SK-N-SH (cell line): ENCODE results near the gene DNAJB8. TPM values are rescaled to one million over a fixed set of nuclear protein-coding genes. Genes with fewer than 3 reads are reported as not detected.

Experiments used
- CTCF ChIA-PET: fragments of 300-600, 350-600 bp; formaldehyde crosslinking; extraction: SDS; loops from one replicate; lab custom pipeline; 2021; lab: Yijun Ruan, JAX
- POLR2A ChIA-PET: fragments of 350-600 bp; sonication (Branson Sonifier 250); formaldehyde crosslinking; extraction: SDS; loops from one replicate; lab custom pipeline; 2020; ENCODE audit warnings: antibody characterized with exemption, inconsistent platforms; lab: Yijun Ruan, JAX
- DNase-seq: peaks from one replicate; pipeline ENCODE4 v3.0.0; 2012
- H2AFZ ChIP-seq: fragments of 200-600 bp; sonication (generic); 2 replicates; pipeline ENCODE4 v1.8.1; 2016; ENCODE audit warnings: antibody characterized with exemption, mild to moderate bottlenecking, low read depth
- H3F3A ChIP-seq: fragments of 200-600 bp; sonication (generic); replicated peaks from 2 replicates; pipeline ENCODE3; 2016; ENCODE audit warnings: antibody characterized with exemption, mild to moderate bottlenecking; ENCODE audit not compliant: insufficient read depth
- H3K27ac ChIP-seq, 2 experiments: fragments of 200-500 bp in 1 of 2; fragments of 200-600 bp in 1 of 2; sonication (Bioruptor generic) in 1 of 2; sonication (generic), shearing (Covaris generic) in 1 of 2; 2 replicates each; pipeline versions ENCODE4 v1.5.1 to v1.6.1; 2014 to 2016; ENCODE audit warnings: low read depth in 2 of 2, inconsistent platforms in 1 of 2, low read length in 1 of 2, mild to moderate bottlenecking in 1 of 2, mixed read lengths in 1 of 2
- H3K27me3 ChIP-seq: fragments of 200-600 bp; sonication (generic), shearing (Covaris generic); 2 replicates; pipeline ENCODE4 v1.6.1; 2016; ENCODE audit warnings: mixed run types; ENCODE audit not compliant: insufficient read depth
- H3K36me3 ChIP-seq, 2 experiments: fragments of 200-500 bp in 1 of 2; fragments of 200-600 bp in 1 of 2; sonication (Bioruptor generic) in 1 of 2; sonication (generic) in 1 of 2; replicated peaks in 1 of 2; 2 replicates each; pipeline versions ENCODE3 to v1.5.1; 2014 to 2016; ENCODE audit warnings: low read length in 1 of 2, mild to moderate bottlenecking in 1 of 2; ENCODE audit not compliant: insufficient read depth in 2 of 2, control insufficient read depth in 1 of 2
- H3K4me1 ChIP-seq, 2 experiments: fragments of 200-500 bp in 1 of 2; fragments of 200-600 bp in 1 of 2; sonication (Bioruptor generic) in 1 of 2; sonication (generic), shearing (Covaris generic) in 1 of 2; 2 replicates each; pipeline versions ENCODE4 v1.5.1 to v1.6.1; 2014 to 2016; ENCODE audit warnings: low read depth in 1 of 2, low read length in 1 of 2, mixed run types in 1 of 2; ENCODE audit not compliant: insufficient read depth in 2 of 2, control insufficient read depth in 1 of 2
- H3K4me2 ChIP-seq: fragments of 200-600 bp; sonication (generic), shearing (Covaris generic); 2 replicates; pipeline ENCODE4 v1.6.1; 2017; ENCODE audit warnings: mixed run types
- H3K4me3 ChIP-seq, 2 experiments: fragments of 200-500 bp in 1 of 2; fragments of 200-600 bp in 1 of 2; sonication (Bioruptor generic) in 1 of 2; sonication (generic), shearing (Covaris generic) in 1 of 2; 2 replicates each; pipeline versions ENCODE4 v1.5.1 to v1.8.1; 2014 to 2016; ENCODE audit warnings: low read depth in 2 of 2, inconsistent platforms in 1 of 2, low read length in 1 of 2, mild to moderate bottlenecking in 1 of 2, mixed read lengths in 1 of 2, moderate library complexity in 1 of 2
- H3K79me2 ChIP-seq: fragments of 200-600 bp; sonication (generic); 2 replicates; pipeline ENCODE4 v1.8.1; 2017; ENCODE audit warnings: mild to moderate bottlenecking; ENCODE audit not compliant: insufficient read depth
- H3K9ac ChIP-seq: fragments of 200-600 bp; sonication (generic); 2 replicates; pipeline ENCODE4 v1.6.1; 2017; ENCODE audit warnings: mixed run types
- H3K9me2 ChIP-seq: fragments of 200-600 bp; sonication (generic); 2 replicates; pipeline ENCODE4 v1.6.1; 2017; ENCODE audit warnings: mixed run types
- H3K9me3 ChIP-seq: fragments of 200-600 bp; sonication (generic); 2 replicates; pipeline ENCODE4 v1.6.1; 2017; ENCODE audit warnings: mixed run types, mild to moderate bottlenecking, moderate library complexity
- H4K20me1 ChIP-seq: fragments of 200-600 bp; sonication (generic); 2 replicates; pipeline ENCODE4 v1.6.1; 2017; ENCODE audit warnings: mild to moderate bottlenecking, mixed run types; ENCODE audit not compliant: insufficient read depth
- CHD2 ChIP-seq: fragments of 150-350 bp; IDR thresholded peaks from 2 replicates; pipeline ENCODE4 v1.6.1; 2018; ENCODE audit warnings: low read length; ENCODE audit not compliant: partially characterized antibody
- CTCF ChIP-seq: fragments of 200-600 bp; sonication (generic); IDR thresholded peaks from 2 replicates; pipeline ENCODE4 v1.6.1; 2017; ENCODE audit warnings: antibody characterized with exemption, mild to moderate bottlenecking, moderate library complexity
- ELF1 ChIP-seq: IDR thresholded peaks from 2 replicates; pipeline ENCODE4 v1.4.0; 2012
- EZH2phosphoT487 ChIP-seq: fragments of 200-600 bp; sonication (generic); IDR thresholded peaks from 2 replicates; pipeline ENCODE4 v1.6.1; 2017; ENCODE audit warnings: low read depth, mixed run types, mild to moderate bottlenecking, antibody characterized with exemption, moderate library complexity, borderline replicate concordance
- FOSL2 ChIP-seq: IDR thresholded peaks from 2 replicates; pipeline ENCODE4 v1.4.0; 2012; ENCODE audit warnings: low read depth, mild to moderate bottlenecking, moderate library complexity, borderline replicate concordance
- FOXM1 ChIP-seq: IDR thresholded peaks from 2 replicates; pipeline ENCODE4 v1.4.0; 2012; ENCODE audit warnings: low read depth, mild to moderate bottlenecking
- IRF3 ChIP-seq: fragments of 150-350 bp; IDR thresholded peaks from 2 replicates; pipeline ENCODE4 v1.6.1; 2016; ENCODE audit warnings: mild to moderate bottlenecking, low read depth, low read length
- MAX ChIP-seq: IDR thresholded peaks from 2 replicates; pipeline ENCODE4 v1.4.0; 2012; ENCODE audit warnings: low read depth
- MEF2A ChIP-seq: IDR thresholded peaks from 2 replicates; pipeline ENCODE4 v1.4.0; 2012; ENCODE audit warnings: low read depth, borderline replicate concordance
- NRF1 ChIP-seq: IDR thresholded peaks from 2 replicates; pipeline ENCODE4 v1.6.1; 2012; ENCODE audit warnings: low read depth, mild to moderate bottlenecking, low read length
- PBX3 ChIP-seq: IDR thresholded peaks from 2 replicates; pipeline ENCODE4; 2012
- POLR2AphosphoS5 ChIP-seq: IDR thresholded peaks from 2 replicates; pipeline ENCODE4 v1.6.1; 2012; ENCODE audit warnings: low read depth, low read length
- RAD21 ChIP-seq: IDR thresholded peaks from 2 replicates; pipeline ENCODE4 v1.6.1; 2012; ENCODE audit warnings: mild to moderate bottlenecking, low read length
- RFX5 ChIP-seq: IDR thresholded peaks from 2 replicates; pipeline ENCODE4 v1.6.1; 2012; ENCODE audit warnings: mild to moderate bottlenecking, improper control_type of control experiment, low read length
- RXRA ChIP-seq: IDR thresholded peaks from 2 replicates; pipeline ENCODE4 v1.4.0; 2012; ENCODE audit warnings: low read depth, mild to moderate bottlenecking, borderline replicate concordance
- SIN3A ChIP-seq: IDR thresholded peaks from 2 replicates; pipeline ENCODE4 v1.6.1; 2012; ENCODE audit warnings: low read depth, mild to moderate bottlenecking, low read length, moderate library complexity, borderline replicate concordance
- SMC3 ChIP-seq: IDR thresholded peaks from 2 replicates; pipeline ENCODE4 v1.6.1; 2012; ENCODE audit warnings: low read depth, low read length, improper control_type of control experiment
- TEAD4 ChIP-seq: IDR thresholded peaks from 2 replicates; pipeline ENCODE4 v1.4.0; 2012; ENCODE audit warnings: mild to moderate bottlenecking, borderline replicate concordance; ENCODE audit not compliant: insufficient read depth
- ZBTB33 ChIP-seq: IDR thresholded peaks from 2 replicates; pipeline ENCODE4 v1.4.0; 2012; ENCODE audit warnings: low read depth, borderline replicate concordance
- WGBS: methylation state at CpG from one replicate; pipeline ENCODE4 v1.1.6; 2017; ENCODE audit warnings: low lambda C conversion rate; 5-methylcytosine and 5-hydroxymethylcytosine counted together
- polyA plus RNA-seq, 3 experiments: library from polyadenylated mRNA; depleted of rRNA; stranded (reverse); fragments of >200 nt; gene quantifications; 2 replicates each; pipeline ENCODE4 v1.2.3, GENCODE V29; 2012

DNAJB8 gene
- polyA plus RNA-seq, 1 of the 3 experiments (the other 2 are of a cell fraction): not detected

GRCh38 chr3:128422762-128423524 lies 43.7 kb downstream of the DNAJB8 start:
- H3K79me2 ChIP-seq: no peaks in the 10 kb centered on the region
- H3F3A ChIP-seq: no peaks in the 10 kb centered on the region
- no peak overlapping the region for H3K9ac ChIP-seq
- 77% methylated on average over 3 of the region's 3 CpGs for WGBS
- CTCF ChIA-PET: interaction anchor here (0.6 to 11.3 kb wide), 7 partner anchors 14 to 246 kb away, joined by 3 to 177 read pairs (median 3); no protein-coding TSS in a partner anchor
- peak overlapping the region in 1 of 2 experiments; percentile 23; a peak in 2 of 4 replicates for H3K27ac ChIP-seq
- H3K36me3 ChIP-seq: no peaks in the 10 kb centered on the region
- POLR2A ChIA-PET: interaction anchor here (0.8 to 2.9 kb wide), 5 partner anchors 12 to 71 kb away, joined by 3 to 21 read pairs (median 3); no protein-coding TSS in a partner anchor
- H3K9me3 ChIP-seq: no peaks in the 10 kb centered on the region
- DNase-seq: no peak
- TF ChIP-seq MEF2A (no peak), CHD2 (no peak), ZBTB33 (no peak), RAD21 (no peak), RXRA (no peak), IRF3 (no peak), ELF1 (no peak), FOXM1 (no peak), POLR2AphosphoS5 (no peak), TEAD4 (no peak), SMC3 (no peak)
- no peaks in the 10 kb centered on the region for H3K9me2 ChIP-seq
- no peak overlapping the region for H3K4me3 ChIP-seq
- no peak overlapping the region for H3K4me2 ChIP-seq
- H4K20me1 ChIP-seq: no peaks in the 10 kb centered on the region
- H3K27me3 ChIP-seq: no peaks in the 10 kb centered on the region
- no peak overlapping the region for H2AFZ ChIP-seq
- H3K4me1 ChIP-seq: peaks cover 0 to 64% of the 10 kb centered on the region in 2 experiments; a peak in 2 of 4 replicates

GRCh38 chr3:128421966-128422365 lies 44.7 kb downstream of the DNAJB8 start:
- no peaks in the 10 kb centered on the region for H3K36me3 ChIP-seq
- no peak overlapping the region for H3K4me2 ChIP-seq
- H3K9ac ChIP-seq: no peak overlapping the region
- WGBS: 86% methylated on average over 7 of the region's 7 CpGs
- no peaks in the 10 kb centered on the region for H3K9me3 ChIP-seq
- no peak for DNase-seq
- H3K27ac ChIP-seq: peak overlapping the region in 1 of 2 experiments; percentile 59; a peak in 2 of 4 replicates
- no peak overlapping the region for H3K4me3 ChIP-seq
- no peaks in the 10 kb centered on the region for H4K20me1 ChIP-seq
- POLR2A ChIA-PET: interaction anchor here (0.7 to 2.9 kb wide), 6 partner anchors 11 to 72 kb away, joined by 3 to 21 read pairs (median 3); no protein-coding TSS in a partner anchor
- H3K27me3 ChIP-seq: no peaks in the 10 kb centered on the region
- no peaks in the 10 kb centered on the region for H3K79me2 ChIP-seq
- peaks cover 0 to 64% of the 10 kb centered on the region in 2 experiments; a peak in 2 of 4 replicates for H3K4me1 ChIP-seq
- no peaks in the 10 kb centered on the region for H3F3A ChIP-seq
- CTCF ChIA-PET: interaction anchor here (0.7 to 11.3 kb wide), 8 partner anchors 10 to 245 kb away, joined by 3 to 177 read pairs (median 3); partner anchors contain the start of gene GATA2
- no peak overlapping the region for H2AFZ ChIP-seq
- H3K9me2 ChIP-seq: no peaks in the 10 kb centered on the region
- TF ChIP-seq CTCF (no peak), EZH2phosphoT487 (no peak), PBX3 (no peak), FOSL2 (no peak), IRF3 (no peak), MAX (no peak), RFX5 (no peak), SIN3A (no peak), NRF1 (no peak)
